Trophoblast cell (in vitro differentiated cells and primary cell): ENCODE data around the gene CNNM2.

Experiments
- DNase-seq, 2 donors: peaks; one replicate each; pipeline ENCODE4 v3.0.0-alpha.2; 2016
- H2AFZ ChIP-seq: 2 replicates; pipeline ENCODE4 v1.6.1; 2013; ENCODE audit warnings: low read length, moderate library complexity, mild to moderate bottlenecking; ENCODE audit not compliant: insufficient read depth, poor library complexity
- H2AK5ac ChIP-seq: 2 replicates; pipeline ENCODE4 v1.6.1; 2013; ENCODE audit warnings: mild to moderate bottlenecking, low read length
- H2BK120ac ChIP-seq: 2 replicates; pipeline ENCODE4 v1.6.1; 2013; ENCODE audit warnings: low read length, mild to moderate bottlenecking, moderate library complexity; ENCODE audit not compliant: insufficient read depth, poor library complexity
- H2BK12ac ChIP-seq: 2 replicates; pipeline ENCODE4 v1.6.1; 2013; ENCODE audit warnings: mild to moderate bottlenecking, low read length, moderate library complexity
- H2BK5ac ChIP-seq: 2 replicates; pipeline ENCODE4 v1.6.1; 2013; ENCODE audit warnings: low read length, low read depth, moderate library complexity, mild to moderate bottlenecking; ENCODE audit not compliant: poor library complexity
- H3K14ac ChIP-seq: 2 replicates; pipeline ENCODE4 v1.6.1; 2013; ENCODE audit warnings: mild to moderate bottlenecking, low read length
- H3K18ac ChIP-seq: 2 replicates; pipeline ENCODE4 v1.6.1; 2013; ENCODE audit warnings: mild to moderate bottlenecking, low read length
- H3K23ac ChIP-seq: 2 replicates; pipeline ENCODE4 v1.6.1; 2013; ENCODE audit warnings: low read length
- H3K27ac ChIP-seq: 2 replicates; pipeline ENCODE4 v1.5.1; 2013; ENCODE audit warnings: low read depth, mild to moderate bottlenecking, inconsistent platforms, low read length, moderate library complexity
- H3K27me3 ChIP-seq: 2 replicates; pipeline ENCODE4 v1.6.1; 2013; ENCODE audit warnings: inconsistent platforms, mild to moderate bottlenecking, low read length, moderate library complexity; ENCODE audit not compliant: insufficient read depth
- H3K36me3 ChIP-seq, 2 experiments: 1 replicate in 1 of 2; 2 replicates in 1 of 2; pipeline ENCODE4 v1.6.1; 2013; ENCODE audit warnings: low read length in 2 of 2, mild to moderate bottlenecking in 2 of 2, moderate library complexity in 1 of 2; ENCODE audit not compliant: insufficient read depth in 2 of 2, control insufficient read depth in 1 of 2
- H3K4ac ChIP-seq: 2 replicates; pipeline ENCODE4 v1.6.1; 2013; ENCODE audit warnings: low read depth, mild to moderate bottlenecking, low read length, moderate library complexity
- H3K4me1 ChIP-seq, 2 experiments: 1 replicate in 1 of 2; 2 replicates in 1 of 2; pipeline ENCODE4 v1.6.1; 2013; ENCODE audit warnings: low read length in 2 of 2, mild to moderate bottlenecking in 2 of 2, moderate library complexity in 1 of 2; ENCODE audit not compliant: insufficient read depth in 2 of 2, control insufficient read depth in 1 of 2
- H3K4me2 ChIP-seq: 2 replicates; pipeline ENCODE4 v1.6.1; 2013; ENCODE audit warnings: inconsistent platforms, mild to moderate bottlenecking, low read length, moderate library complexity
- H3K4me3 ChIP-seq: 2 replicates; pipeline ENCODE4 v1.5.1; 2013; ENCODE audit warnings: mild to moderate bottlenecking, low read depth, low read length, inconsistent platforms
- H3K79me1 ChIP-seq: one replicate; pipeline ENCODE4 v1.6.1; 2013; ENCODE audit warnings: low read length
- H3K79me2 ChIP-seq: 2 replicates; pipeline ENCODE4 v1.6.1; 2013; ENCODE audit warnings: low read length, mild to moderate bottlenecking; ENCODE audit not compliant: control insufficient read depth, insufficient read depth, poor library complexity
- H3K9ac ChIP-seq: 2 replicates; pipeline ENCODE4 v1.6.1; 2013; ENCODE audit warnings: mild to moderate bottlenecking, low read length
- H3K9me3 ChIP-seq: 2 replicates; pipeline ENCODE4 v1.6.1; 2013; ENCODE audit warnings: low read depth, mild to moderate bottlenecking, control low read depth, inconsistent platforms, low read length; ENCODE audit not compliant: insufficient read depth
- H4K12ac ChIP-seq: 2 replicates; pipeline ENCODE4 v1.6.1; 2013; ENCODE audit warnings: low read depth, mild to moderate bottlenecking, low read length, moderate library complexity
- H4K8ac ChIP-seq: 2 replicates; pipeline ENCODE4 v1.6.1; 2013; ENCODE audit warnings: low read depth, mild to moderate bottlenecking, low read length, moderate library complexity
- H4K91ac ChIP-seq: one replicate; pipeline ENCODE4 v1.6.1; 2013; ENCODE audit warnings: low read depth, mild to moderate bottlenecking, low read length, moderate library complexity
- WGBS: extraction: QIAGEN DNeasy Blood & Tissue Kit; methylation state at CpG from one replicate; pipeline ENCODE4 v1.1.7; 2013; ENCODE audit warnings: missing lambda C conversion rate; ENCODE audit not compliant: insufficient read length, insufficient coverage; ENCODE audit errors: extremely low coverage; 5-methylcytosine and 5-hydroxymethylcytosine counted together

Gene CNNM2

DNA sequence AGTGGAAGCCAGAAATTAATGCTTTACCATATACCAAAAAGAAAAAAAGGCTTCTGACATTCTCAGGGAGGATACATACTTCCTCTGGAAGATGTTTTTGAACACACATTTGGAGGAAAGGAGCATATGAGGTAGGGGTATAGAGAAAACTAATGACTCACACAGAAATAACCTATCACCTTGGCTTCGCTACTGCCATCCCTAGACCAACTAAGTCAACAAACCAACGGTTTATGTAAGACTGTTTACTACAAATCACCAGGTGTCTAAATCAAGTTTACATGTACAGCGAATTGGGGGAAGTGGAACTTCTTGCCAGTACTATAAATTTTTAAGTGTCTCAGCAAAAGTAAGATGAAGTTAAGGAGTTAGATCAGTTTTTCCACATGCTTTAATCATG is 178.0 kb downstream of the CNNM2 start:
- H2AFZ ChIP-seq = no peak overlapping the region
- H4K91ac ChIP-seq = no peak overlapping the region
- no peaks in the 10 kb centered on the region for H3K9me3 ChIP-seq
- H3K4ac ChIP-seq = no peak overlapping the region
- no peak overlapping the region for H3K14ac ChIP-seq
- H3K9ac ChIP-seq = no peak overlapping the region
- H3K79me1 ChIP-seq = no peaks in the 10 kb centered on the region
- H2AK5ac ChIP-seq = no peak overlapping the region
- H4K12ac ChIP-seq = no peak overlapping the region
- no peak overlapping the region for H3K4me2 ChIP-seq
- H3K23ac ChIP-seq = no peak overlapping the region
- no peaks in the 10 kb centered on the region for H3K27me3 ChIP-seq
- no peak overlapping the region for H2BK5ac ChIP-seq
- peaks cover 10 to 35% of the 10 kb centered on the region in 2 experiments for H3K36me3 ChIP-seq
- H2BK12ac ChIP-seq = no peak overlapping the region
- no peaks in the 10 kb centered on the region for H3K4me1 ChIP-seq
- no peak overlapping the region for H4K8ac ChIP-seq
- no peak for DNase-seq
- H3K18ac ChIP-seq = no peak overlapping the region
- no peak overlapping the region for H3K4me3 ChIP-seq
- no peak overlapping the region for H3K27ac ChIP-seq
- H3K79me2 ChIP-seq = no peaks in the 10 kb centered on the region
- H2BK120ac ChIP-seq = no peak overlapping the region
- WGBS = no CpG with 5 or more reads among the region's 3 CpGs

- Histone ChIP-seq H3K4me2 (no peak overlapping the region), H2BK120ac (no peak overlapping the region), H3K23ac (no peak overlapping the region), H2AFZ (no peak overlapping the region), H3K4ac (no peak overlapping the region), H3K36me3 (peaks cover 8 to 25% of the 10 kb centered on the region in 2 experiments), H3K27me3 (no peaks in the 10 kb centered on the region), H2BK12ac (no peak overlapping the region), H4K12ac (no peak overlapping the region), H2BK5ac (no peak overlapping the region), H2AK5ac (no peak overlapping the region), H3K9me3 (no peaks in the 10 kb centered on the region), H3K4me3 (no peak overlapping the region), H4K8ac (no peak overlapping the region), H3K79me2 (no peaks in the 10 kb centered on the region), H3K18ac (no peak overlapping the region), H3K9ac (no peak overlapping the region), H3K14ac (no peak overlapping the region), H4K91ac (no peak overlapping the region), H3K79me1 (no peaks in the 10 kb centered on the region), H3K4me1 (no peaks in the 10 kb centered on the region), H3K27ac (no peak overlapping the region)
- no peak for DNase-seq
Measured at GRCh38 chr10:103098240-103098639, 180.1 kb downstream of the CNNM2 start.

- H3K18ac ChIP-seq = no peak overlapping the region
- no peak overlapping the region for H2BK5ac ChIP-seq
- no peaks in the 10 kb centered on the region for H3K27me3 ChIP-seq
- H3K27ac ChIP-seq = no peak overlapping the region
- H4K91ac ChIP-seq = no peak overlapping the region
- no peaks in the 10 kb centered on the region for H3K79me2 ChIP-seq
- no CpG with 5 or more reads among the region's 2 CpGs for WGBS
- no peak overlapping the region for H3K14ac ChIP-seq
- no peaks in the 10 kb centered on the region for H3K9me3 ChIP-seq
- no peak overlapping the region for H2AK5ac ChIP-seq
- no peak overlapping the region for H3K23ac ChIP-seq
- H2BK120ac ChIP-seq = no peak overlapping the region
- H3K79me1 ChIP-seq = no peaks in the 10 kb centered on the region
- H3K36me3 ChIP-seq = peaks cover 8 to 19% of the 10 kb centered on the region in 2 experiments
- no peak overlapping the region for H2BK12ac ChIP-seq
- H2AFZ ChIP-seq = no peak overlapping the region
- H3K4me3 ChIP-seq = no peak overlapping the region
- no peak overlapping the region for H3K4me2 ChIP-seq
- no peak overlapping the region for H3K4ac ChIP-seq
- no peak overlapping the region for H3K9ac ChIP-seq
- DNase-seq = no peak
- H4K8ac ChIP-seq = no peak overlapping the region
- H3K4me1 ChIP-seq = no peaks in the 10 kb centered on the region
- no peak overlapping the region for H4K12ac ChIP-seq
Measured at GRCh38 chr10:103100620-103101019, 182.5 kb downstream of the CNNM2 start.

- Histone ChIP-seq H3K4me3 (no peak overlapping the region), H3K9me3 (no peaks in the 10 kb centered on the region), H2BK12ac (no peak overlapping the region), H3K14ac (no peak overlapping the region), H3K4me1 (no peaks in the 10 kb centered on the region), H3K4me2 (no peak overlapping the region), H3K79me2 (no peaks in the 10 kb centered on the region), H4K8ac (no peak overlapping the region), H2AFZ (no peak overlapping the region), H3K9ac (no peak overlapping the region), H3K18ac (no peak overlapping the region), H4K91ac (no peak overlapping the region), H3K23ac (no peak overlapping the region), H3K27me3 (no peaks in the 10 kb centered on the region), H2BK120ac (no peak overlapping the region), H3K79me1 (no peaks in the 10 kb centered on the region), H3K36me3 (peaks cover 8 to 18% of the 10 kb centered on the region in 2 experiments), H2AK5ac (no peak overlapping the region), H3K27ac (no peak overlapping the region), H3K4ac (no peak overlapping the region), H4K12ac (no peak overlapping the region), H2BK5ac (no peak overlapping the region)
- no peak for DNase-seq
- no CpG with 5 or more reads among the region's 3 CpGs for WGBS
Measured at GRCh38 chr10:103102195-103102594, 184.1 kb downstream of the CNNM2 start.
